Muscle of arm (tissue), 12 donors: ENCODE measurements around the gene CORO2B. TPM values are rescaled to one million over a fixed set of nuclear protein-coding genes. Genes with fewer than 3 reads are reported as not detected.

Source experiments
- DNase-seq: peaks from one replicate; pipeline ENCODE4 v3.0.0-alpha.2; 2013
- polyA plus RNA-seq, 12 donors: library from polyadenylated mRNA; unstranded; fragments of 120-200 nt; gene quantifications; one replicate each; pipeline ENCODE4 v1.2.1, GENCODE V29; 2013; ENCODE audit not compliant: insufficient read length in 12 of 12

The CORO2B gene
- polyA plus RNA-seq, 12 donors = 4.3 to 10.6 (median 6.0) TPM; not detected in 1

DNA sequence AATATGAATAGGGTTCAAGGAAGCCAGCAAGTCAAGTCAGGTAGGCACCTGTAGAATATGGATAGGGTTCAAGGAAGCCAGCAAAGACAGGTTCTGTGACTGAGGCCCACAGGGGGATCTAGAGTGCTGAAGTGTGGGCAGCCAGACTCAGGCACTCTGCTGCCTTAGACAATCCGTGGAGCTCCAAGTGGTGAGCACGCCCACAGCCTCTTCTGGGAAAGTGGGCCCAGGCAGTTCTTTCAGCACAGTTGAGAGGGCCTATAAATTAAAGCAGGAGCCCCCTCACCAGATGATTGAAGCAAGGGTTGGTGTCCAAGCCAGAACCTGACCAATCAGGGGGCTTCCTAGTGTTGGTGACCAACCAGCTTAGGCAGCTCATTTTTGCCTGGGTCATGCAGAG is 190.9 kb downstream of the CORO2B start:
- DNase-seq = no peak

DNA sequence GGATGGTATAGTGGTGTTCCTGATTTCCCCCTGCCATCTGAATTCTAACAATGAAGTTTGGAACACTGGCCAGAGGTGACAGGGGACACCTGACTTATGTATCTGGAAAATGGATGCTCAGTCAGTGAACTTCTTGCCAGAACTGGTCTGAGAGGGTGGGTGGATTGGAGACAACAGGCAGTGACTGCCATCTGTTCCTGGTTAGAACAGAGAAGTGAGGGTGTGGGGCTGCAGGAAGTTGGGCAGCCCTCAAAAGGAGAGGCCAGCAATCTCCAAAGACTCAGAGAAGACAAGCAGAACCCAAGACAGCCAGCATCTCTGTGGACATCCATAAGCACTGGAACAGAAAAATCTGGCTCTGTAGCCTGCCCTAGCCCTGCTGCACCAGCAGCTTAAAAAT is 191.4 kb downstream of the CORO2B start:
- DNase-seq = no peak

DNA sequence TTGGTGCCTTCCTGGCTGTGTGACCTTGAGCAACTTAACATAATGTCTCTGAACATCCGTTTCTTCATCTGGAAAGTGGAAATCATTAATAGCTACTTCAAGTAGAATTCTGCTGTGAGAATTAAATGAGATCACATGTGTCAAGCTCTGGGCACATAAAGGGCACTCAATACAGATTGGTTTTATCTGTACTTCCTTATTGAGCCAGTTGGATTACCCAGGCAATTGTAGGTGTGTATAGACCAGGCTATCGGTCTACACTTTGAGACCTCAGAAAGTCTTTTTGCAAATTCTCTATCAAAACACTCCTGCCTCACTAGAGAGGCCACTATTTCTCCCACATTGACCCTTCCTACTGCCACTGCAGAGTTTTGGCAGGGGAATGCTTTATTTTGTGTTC is 194.2 kb downstream of the CORO2B start:
- DNase-seq = no peak

DNA sequence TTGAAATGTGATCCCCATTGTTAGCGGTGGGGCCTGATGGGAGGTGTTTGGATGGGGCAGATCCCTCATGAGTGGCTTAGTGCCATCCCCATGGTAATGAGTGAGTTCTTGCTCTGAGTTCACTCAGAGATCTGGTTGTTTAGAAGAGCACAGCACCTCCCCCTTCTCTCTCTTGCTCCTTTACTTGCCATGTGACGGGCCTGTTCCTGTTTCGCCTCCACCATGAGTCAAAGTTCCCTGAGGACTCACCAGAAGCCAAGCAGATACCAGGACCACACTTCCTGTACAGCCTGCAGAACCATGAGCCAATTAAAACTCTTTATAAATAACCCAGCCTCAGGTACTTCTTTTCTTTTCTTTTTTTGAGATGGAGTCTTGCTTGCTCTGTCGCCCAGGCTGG is 195.3 kb downstream of the CORO2B start:
- no peak for DNase-seq

DNA sequence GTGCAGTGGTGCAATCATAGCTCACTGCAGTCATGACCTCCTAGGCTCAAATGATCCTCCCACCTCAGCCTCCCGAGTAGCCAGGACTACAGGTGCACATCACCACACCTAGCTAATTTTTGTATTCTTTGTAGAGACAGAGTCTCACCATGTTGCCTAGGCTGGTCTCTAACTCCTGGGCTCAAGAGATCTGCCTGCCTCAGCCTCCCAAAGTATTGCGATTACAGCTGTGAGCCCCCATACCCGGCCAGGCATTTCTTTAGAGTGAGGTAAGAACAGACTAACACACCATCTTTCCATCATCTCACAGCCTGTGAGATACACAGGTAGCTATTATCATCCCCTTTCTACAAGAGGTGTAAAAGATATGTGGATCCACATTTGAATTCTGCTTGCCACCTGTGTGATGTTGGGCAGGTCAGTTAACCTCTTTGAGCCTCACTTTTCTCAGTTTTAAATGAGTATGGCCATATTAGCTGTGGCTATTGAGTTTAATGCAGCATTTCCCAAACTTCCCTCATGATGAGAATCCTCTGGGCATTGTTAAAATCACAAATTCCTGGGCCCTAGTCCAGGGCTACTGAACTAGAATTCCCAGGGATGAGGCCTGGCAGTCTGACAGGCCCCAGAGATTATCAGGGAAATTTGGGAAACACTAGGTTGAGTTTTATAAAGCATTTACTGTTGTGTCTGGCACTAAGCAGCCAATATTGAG is 195.9 kb downstream of the CORO2B start:
- DNase-seq = no peak

DNA sequence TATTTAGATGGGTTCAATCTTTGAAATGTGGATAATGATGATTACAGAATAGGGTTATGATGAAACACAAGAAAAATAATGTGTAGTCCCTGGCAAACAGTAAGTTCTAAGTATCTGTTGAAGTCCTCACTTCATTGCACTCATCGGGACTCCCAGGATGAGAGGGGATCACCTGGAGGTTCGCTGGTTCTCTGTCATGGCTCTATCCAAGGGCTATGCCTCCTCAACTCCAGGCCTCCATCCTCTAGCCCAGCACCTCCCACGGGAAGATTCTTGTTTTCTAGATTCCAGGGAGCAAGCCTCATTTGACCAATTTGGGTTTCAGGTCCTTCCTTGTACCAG is 196.4 kb downstream of the CORO2B start:
- DNase-seq = no peak

DNA sequence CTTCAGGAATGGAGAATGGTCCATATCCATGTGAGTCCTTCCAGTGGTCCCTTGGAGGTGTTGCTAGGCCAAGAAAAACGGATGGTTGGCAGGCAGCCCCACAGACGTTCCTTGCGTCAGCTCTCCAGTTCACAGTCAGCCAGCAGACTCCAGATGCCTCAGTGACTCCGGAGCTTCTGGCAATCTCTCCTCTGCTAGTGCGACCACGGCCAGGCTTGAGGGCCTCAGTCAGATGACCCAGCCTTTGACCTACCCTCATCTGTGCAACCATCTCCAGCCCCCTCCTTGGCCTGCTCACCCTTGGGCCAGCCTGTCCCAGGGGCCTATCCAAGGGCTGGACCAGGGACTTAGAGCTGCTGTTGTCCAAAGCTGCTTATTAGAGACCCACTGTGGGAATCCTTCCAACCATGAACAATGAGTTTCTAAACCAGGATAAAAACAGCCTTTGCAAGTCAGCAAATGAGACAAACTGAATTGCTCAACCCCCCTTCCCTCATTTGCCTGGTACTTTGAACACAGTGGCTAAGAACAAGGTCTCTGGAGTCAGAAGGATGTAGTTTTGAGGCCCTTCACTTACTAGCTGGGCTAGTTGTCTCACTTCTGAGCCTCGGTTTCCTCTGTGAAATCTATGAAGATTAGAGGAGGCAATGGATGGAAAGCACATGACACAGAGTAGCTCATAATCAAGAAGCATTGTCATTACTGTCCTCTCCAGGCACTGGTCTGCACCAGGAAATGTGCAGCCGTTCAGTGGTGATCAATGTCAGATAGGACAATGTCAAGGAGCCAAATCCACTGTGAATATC is 197.1 kb downstream of the CORO2B start:
- DNase-seq = peak; percentile 91

DNA sequence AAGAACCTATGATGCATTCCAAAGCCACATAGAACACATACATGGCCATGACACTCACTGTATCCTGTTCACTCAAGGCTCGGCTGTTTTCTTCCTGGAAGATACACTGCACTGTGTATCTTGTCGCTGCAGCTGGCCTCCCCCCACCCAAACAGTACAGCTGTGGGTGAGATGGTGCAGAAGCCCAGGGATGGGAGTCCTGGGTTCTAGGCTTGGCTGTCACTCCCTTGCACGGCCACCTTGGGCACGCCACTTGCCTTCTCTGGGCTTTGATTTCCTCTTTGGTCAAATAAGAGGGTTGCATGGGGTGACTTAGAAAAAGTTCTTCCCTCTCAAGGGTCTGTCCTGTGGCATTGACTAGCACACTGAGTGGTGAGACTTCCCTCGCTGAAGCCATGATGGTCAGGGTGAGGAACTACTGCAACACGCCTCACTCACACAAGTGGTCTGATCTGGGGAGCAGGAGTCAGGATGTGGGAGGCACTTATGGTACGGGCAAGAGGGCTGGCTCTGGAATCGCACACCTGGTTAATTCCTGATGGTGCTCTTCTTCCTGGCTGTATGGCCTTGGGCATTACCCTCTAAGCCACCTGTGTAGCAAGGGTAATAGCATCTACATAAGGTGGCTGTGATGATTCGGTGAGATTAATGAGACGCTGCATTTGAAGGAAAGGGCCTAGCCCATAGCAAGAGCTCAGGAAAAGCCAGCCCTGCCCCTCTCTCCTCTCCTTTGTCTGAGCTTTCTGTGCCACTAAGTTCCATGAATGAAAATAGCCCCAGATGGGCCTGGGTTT is 197.9 kb downstream of the CORO2B start:
- DNase-seq = no peak

Other genes with a start within 250 kb of the CORO2B start
- 1 to 10 TPM in 11 of 12 donors, not detected in 1; 2.3 to 7.0 (median 3.7) TPM for gene ITGA11, start 146.8 kb upstream of the CORO2B start, polyA plus RNA-seq
- 100 to 1,000 TPM in 11 of 12 donors, not detected in 1; 149 to 274 (median 189) TPM for gene ANP32A, start 241.9 kb downstream of the CORO2B start, polyA plus RNA-seq